GM23338 (cell line): Measurements from ENCODE around the gene CT45A6. TPM values are rescaled to one million over a fixed set of nuclear protein-coding genes. Genes with fewer than 3 reads are reported as not detected.

Experiments used
- polyA plus RNA-seq: library from polyadenylated mRNA; unstranded; fragments of >200 nt; fragmentation: Nextera tagmentation; extraction: Ambion mirVana; gene quantifications from 2 replicates; pipeline ENCODE4 v1.2.1, GENCODE V29; 2016
- total RNA-seq: library from RNA; depleted of rRNA; stranded (reverse); fragments of >200 nt; shearing (Covaris generic); gene quantifications from 2 replicates; pipeline ENCODE4 v1.2.3, GENCODE V29; 2014; rRNA removed

The CT45A6 gene
- total and polyA plus RNA-seq, 2 experiments from 2014 or later = not detected

Other genes with a start within 250 kb of the CT45A6 start
- gene CT45A1, start 89.1 kb downstream of the CT45A6 start, total RNA-seq = not detected in 2 replicates
- not detected in 2 replicates for gene CT45A1, start 89.1 kb downstream of the CT45A6 start, polyA plus RNA-seq
- gene CT45A3, start 34.6 kb downstream of the CT45A6 start, total RNA-seq = not detected in 2 replicates
- not detected in 2 replicates for gene CT45A3, start 34.6 kb downstream of the CT45A6 start, polyA plus RNA-seq
- not detected in 2 replicates for gene CT45A5, start 17.3 kb downstream of the CT45A6 start, total RNA-seq
- not detected in 2 replicates for gene CT45A5, start 17.3 kb downstream of the CT45A6 start, polyA plus RNA-seq
- gene CT45A2, start 17.2 kb upstream of the CT45A6 start, total RNA-seq = not detected in 2 replicates
- gene CT45A2, start 17.2 kb upstream of the CT45A6 start, polyA plus RNA-seq = not detected in 2 replicates
- not detected in 2 replicates for gene CT45A7, start 34.5 kb upstream of the CT45A6 start, total RNA-seq
- not detected in 2 replicates for gene CT45A7, start 34.5 kb upstream of the CT45A6 start, polyA plus RNA-seq
- gene CT45A8, start 51.8 kb upstream of the CT45A6 start, total RNA-seq = not detected in 2 replicates
- not detected in 2 replicates for gene CT45A8, start 51.8 kb upstream of the CT45A6 start, polyA plus RNA-seq
- not detected in 2 replicates for gene CT45A9, start 69.0 kb upstream of the CT45A6 start, total RNA-seq
- not detected in 2 replicates for gene CT45A9, start 69.0 kb upstream of the CT45A6 start, polyA plus RNA-seq
- not detected in 2 replicates for gene CT45A10, start 90.7 kb upstream of the CT45A6 start, total RNA-seq
- gene CT45A10, start 90.7 kb upstream of the CT45A6 start, polyA plus RNA-seq = not detected in 2 replicates
- gene SAGE1, start 90.9 kb upstream of the CT45A6 start, total RNA-seq = 0.19 TPM in 1 of 2 replicates, not detected in the other
- gene SAGE1, start 90.9 kb upstream of the CT45A6 start, polyA plus RNA-seq = not detected in 2 replicates
- gene MMGT1, start 171.2 kb upstream of the CT45A6 start, total RNA-seq = 25.4 and 30.1 TPM in 2 replicates
- 6.2 and 6.9 TPM in 2 replicates for gene MMGT1, start 171.2 kb upstream of the CT45A6 start, polyA plus RNA-seq
- gene SLC9A6, start 182.6 kb upstream of the CT45A6 start, total RNA-seq = 17.1 and 18.9 TPM in 2 replicates
- gene SLC9A6, start 182.6 kb upstream of the CT45A6 start, polyA plus RNA-seq = 7.2 and 7.4 TPM in 2 replicates